ENCODE measurements around the gene CCNK.

The CCNK gene

GRCh38 chr14:99479906-99480869 lies 1.0 kb upstream of the CCNK start, which contains the start of gene SETD3:
SETD3 (minus strand) TSS chr14:99480859; CDS start chr14:99465805, 15,054 bp downstream.
- peak within 1 kb of the TSS; percentile 88 for H3K4me2 ChIP-seq (ENCODE audit: low read length)
- no peaks in the 10 kb centered on the region for H3K9me3 ChIP-seq (replicated peaks; ENCODE audit: low read length)
- H3K36me3 ChIP-seq (ENCODE audit: insufficient read depth, low read length) = no peaks in the 10 kb centered on the region
- no peaks in the 10 kb centered on the region for H3K27me3 ChIP-seq (ENCODE audit: control insufficient read depth, insufficient read depth, low read length)
- H3K9ac ChIP-seq (ENCODE audit: low read depth, low read length) = peak within 1 kb of the TSS; percentile 91
- peaks cover 23% of the 10 kb centered on the region for H3K4me1 ChIP-seq (ENCODE audit: control insufficient read depth, insufficient read depth, low read length)
- H3K4me3 ChIP-seq (ENCODE audit: low read length) = peak within 1 kb of the TSS; percentile 97

GRCh38 chr14:99481745-99482099 lies 513 bp downstream of the CCNK start:
- no peaks in the 10 kb centered on the region for H3K36me3 ChIP-seq (ENCODE audit: insufficient read depth, low read length)
- H3K27me3 ChIP-seq (ENCODE audit: control insufficient read depth, insufficient read depth, low read length) = no peaks in the 10 kb centered on the region
- H3K4me2 ChIP-seq (ENCODE audit: low read length) = peak overlapping the region; percentile 84
- peak overlapping the region; percentile 91 for H3K9ac ChIP-seq (ENCODE audit: low read depth, low read length)
- H3K4me3 ChIP-seq (ENCODE audit: low read length) = peak overlapping the region; percentile 97
- H3K9me3 ChIP-seq (replicated peaks; ENCODE audit: low read length) = no peaks in the 10 kb centered on the region
- peaks cover 23% of the 10 kb centered on the region for H3K4me1 ChIP-seq (ENCODE audit: control insufficient read depth, insufficient read depth, low read length)

DNA sequence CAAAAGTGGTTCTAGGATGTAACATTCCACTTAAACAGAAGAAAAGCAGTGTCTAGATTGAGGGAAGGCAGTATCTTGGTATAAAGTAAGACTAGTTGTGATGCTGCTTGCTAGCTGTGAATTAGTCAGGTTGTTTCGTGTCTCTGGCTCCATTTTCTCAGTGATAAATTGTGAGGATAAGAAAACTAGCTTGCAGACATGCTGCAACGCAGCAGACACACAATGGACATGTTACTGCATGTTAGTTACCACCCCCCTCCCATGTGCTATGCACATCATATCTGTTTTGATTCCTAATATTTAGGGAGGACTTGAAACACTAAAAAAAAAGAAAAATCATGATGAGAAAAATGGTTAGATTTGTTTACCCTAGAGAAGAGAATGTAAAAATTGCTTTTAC lies 2.9 kb downstream of the CCNK start:
- Histone ChIP-seq H3K4me1 (ENCODE audit: control insufficient read depth, insufficient read depth, low read length) (peaks cover 17% of the 10 kb centered on the region), H3K9ac (ENCODE audit: low read depth, low read length) (no peak overlapping the region), H3K9me3 (replicated peaks; ENCODE audit: low read length) (no peaks in the 10 kb centered on the region), H3K27me3 (ENCODE audit: control insufficient read depth, insufficient read depth, low read length) (no peaks in the 10 kb centered on the region), H3K4me2 (ENCODE audit: low read length) (no peak overlapping the region), H3K4me3 (ENCODE audit: low read length) (no peak overlapping the region), H3K36me3 (ENCODE audit: insufficient read depth, low read length) (no peaks in the 10 kb centered on the region)

DNA sequence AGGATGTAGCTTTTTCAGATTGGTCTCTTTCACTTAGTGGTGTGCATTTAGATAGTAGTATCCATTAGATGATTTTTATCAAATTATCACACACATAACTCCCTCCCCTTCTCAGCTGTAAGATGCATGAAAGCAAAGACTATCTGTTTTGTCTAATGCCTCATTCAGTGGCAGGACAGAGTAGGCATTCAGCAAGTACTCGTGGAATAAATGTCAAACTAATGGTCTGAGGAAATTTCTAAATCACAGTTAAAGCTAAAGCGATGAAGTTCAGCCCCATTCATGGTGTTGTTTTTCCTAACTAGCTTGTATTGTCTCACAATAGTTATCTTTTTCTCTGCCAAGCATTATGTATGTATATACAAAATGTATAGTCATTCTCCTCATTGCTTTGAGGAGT lies 16.1 kb downstream of the CCNK start:
- Histone ChIP-seq H3K9ac (ENCODE audit: low read depth, low read length) (no peak overlapping the region), H3K36me3 (ENCODE audit: insufficient read depth, low read length) (peaks cover 86% of the 10 kb centered on the region), H3K4me3 (ENCODE audit: low read length) (no peak overlapping the region), H3K4me1 (ENCODE audit: control insufficient read depth, insufficient read depth, low read length) (no peaks in the 10 kb centered on the region), H3K9me3 (replicated peaks; ENCODE audit: low read length) (no peaks in the 10 kb centered on the region), H3K4me2 (ENCODE audit: low read length) (no peak overlapping the region), H3K27me3 (ENCODE audit: control insufficient read depth, insufficient read depth, low read length) (no peaks in the 10 kb centered on the region)

- Histone ChIP-seq H3K9ac (ENCODE audit: low read depth, low read length) (no peak overlapping the region), H3K4me3 (ENCODE audit: low read length) (no peak overlapping the region), H3K27me3 (ENCODE audit: control insufficient read depth, insufficient read depth, low read length) (no peaks in the 10 kb centered on the region), H3K36me3 (ENCODE audit: insufficient read depth, low read length) (peaks cover 87% of the 10 kb centered on the region), H3K9me3 (replicated peaks; ENCODE audit: low read length) (no peaks in the 10 kb centered on the region), H3K4me1 (ENCODE audit: control insufficient read depth, insufficient read depth, low read length) (no peaks in the 10 kb centered on the region), H3K4me2 (ENCODE audit: low read length) (no peak overlapping the region)
Measured at GRCh38 chr14:99497894-99498293, 16.7 kb downstream of the CCNK start.

DNA sequence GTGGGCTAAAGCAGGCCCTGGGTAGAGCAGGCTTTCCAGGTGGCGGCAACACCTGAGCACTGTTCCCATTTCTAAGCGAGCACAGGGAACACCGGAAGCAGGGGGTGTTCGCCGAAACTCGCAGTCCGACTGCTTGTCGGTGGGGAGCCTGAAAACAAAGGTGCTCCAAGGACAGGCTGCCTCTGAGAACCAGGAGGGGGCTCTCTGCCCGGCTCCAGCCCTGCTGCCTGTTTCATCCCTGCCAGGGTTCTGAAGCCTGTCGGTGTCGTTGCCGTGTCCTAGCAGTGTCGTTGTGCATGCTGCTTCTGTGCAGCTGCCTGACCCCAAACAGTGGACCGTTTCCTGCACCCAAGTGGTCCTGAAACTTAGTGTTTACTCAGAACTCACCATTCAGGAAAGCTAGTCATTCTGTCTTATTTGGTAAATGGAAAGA lies 21.8 kb downstream of the CCNK start:
- Histone ChIP-seq H3K4me3 (ENCODE audit: low read length) (no peak overlapping the region), H3K36me3 (ENCODE audit: insufficient read depth, low read length) (peaks cover 91% of the 10 kb centered on the region), H3K9ac (ENCODE audit: low read depth, low read length) (no peak overlapping the region), H3K9me3 (replicated peaks; ENCODE audit: low read length) (no peaks in the 10 kb centered on the region), H3K27me3 (ENCODE audit: control insufficient read depth, insufficient read depth, low read length) (no peaks in the 10 kb centered on the region), H3K4me1 (ENCODE audit: control insufficient read depth, insufficient read depth, low read length) (no peaks in the 10 kb centered on the region), H3K4me2 (ENCODE audit: low read length) (no peak overlapping the region)

DNA sequence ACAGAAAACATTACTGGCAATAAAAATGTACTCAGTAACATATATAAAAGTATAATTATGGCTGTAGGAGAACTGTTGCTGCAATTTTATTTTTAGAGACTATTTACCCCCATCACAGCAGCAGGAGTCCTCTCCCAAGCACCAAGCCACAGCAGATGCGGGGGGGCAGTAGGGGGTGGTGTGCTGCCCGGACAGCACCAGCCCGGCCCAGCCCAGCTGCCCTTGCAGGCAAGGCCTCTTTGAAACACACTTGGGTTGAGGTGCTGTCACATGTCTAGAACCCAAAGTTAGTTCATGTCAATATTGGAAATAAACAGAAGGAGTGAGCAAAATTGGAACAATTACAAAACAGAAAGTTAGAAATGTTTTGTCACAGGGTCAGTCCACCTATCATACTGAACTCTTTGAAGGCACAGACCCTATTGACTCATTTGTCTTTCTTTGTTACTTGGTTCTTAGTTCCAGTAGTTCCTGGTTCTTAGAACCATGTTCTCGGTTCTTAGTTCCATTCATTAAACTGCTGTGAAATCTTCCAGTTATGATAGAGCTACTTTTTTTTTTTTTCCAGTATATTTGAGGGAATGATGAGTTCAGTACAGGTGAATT lies 22.7 kb downstream of the CCNK start:
- H3K4me1 ChIP-seq (ENCODE audit: control insufficient read depth, insufficient read depth, low read length) = no peaks in the 10 kb centered on the region
- H3K4me3 ChIP-seq (ENCODE audit: low read length) = no peak overlapping the region
- H3K36me3 ChIP-seq (ENCODE audit: insufficient read depth, low read length) = peaks cover 92% of the 10 kb centered on the region

GRCh38 chr14:99505089-99505488 lies 23.9 kb downstream of the CCNK start:
- H3K4me3 ChIP-seq (ENCODE audit: low read length) = no peak overlapping the region
- H3K9ac ChIP-seq (ENCODE audit: low read depth, low read length) = no peak overlapping the region
- H3K27me3 ChIP-seq (ENCODE audit: control insufficient read depth, insufficient read depth, low read length) = no peaks in the 10 kb centered on the region
- H3K4me1 ChIP-seq (ENCODE audit: control insufficient read depth, insufficient read depth, low read length) = no peaks in the 10 kb centered on the region
- peaks cover 94% of the 10 kb centered on the region for H3K36me3 ChIP-seq (ENCODE audit: insufficient read depth, low read length)
- no peaks in the 10 kb centered on the region for H3K9me3 ChIP-seq (replicated peaks; ENCODE audit: low read length)
- no peak overlapping the region for H3K4me2 ChIP-seq (ENCODE audit: low read length)

More for the DNA sequence above, 22.7 kb downstream of the CCNK start:
- Histone ChIP-seq H3K9me3 (replicated peaks; ENCODE audit: low read length) (no peaks in the 10 kb centered on the region), H3K9ac (ENCODE audit: low read depth, low read length) (no peak overlapping the region), H3K4me2 (ENCODE audit: low read length) (no peak overlapping the region), H3K27me3 (ENCODE audit: control insufficient read depth, insufficient read depth, low read length) (no peaks in the 10 kb centered on the region)

DNA sequence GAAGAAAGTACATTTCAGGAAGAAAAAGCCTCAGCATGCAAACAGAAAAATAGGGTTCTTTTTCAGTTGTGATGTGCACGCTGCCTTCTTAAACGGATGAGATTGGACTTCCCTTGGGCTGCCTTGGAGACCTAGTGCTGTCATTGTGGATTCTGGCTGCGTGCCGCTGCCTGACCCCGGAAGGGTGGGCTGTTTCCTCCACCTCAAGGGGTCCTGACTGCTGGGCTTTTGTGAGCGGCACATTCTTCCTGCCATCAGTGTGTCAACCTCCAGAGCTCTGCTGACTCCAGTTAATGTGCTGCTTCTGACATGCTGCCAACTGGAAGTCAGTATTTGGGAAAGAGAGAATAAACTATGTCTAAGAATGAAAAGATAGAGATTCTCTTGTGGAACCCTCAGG lies 25.1 kb downstream of the CCNK start:
- H3K36me3 ChIP-seq (ENCODE audit: insufficient read depth, low read length) = peaks cover 90% of the 10 kb centered on the region

DNA sequence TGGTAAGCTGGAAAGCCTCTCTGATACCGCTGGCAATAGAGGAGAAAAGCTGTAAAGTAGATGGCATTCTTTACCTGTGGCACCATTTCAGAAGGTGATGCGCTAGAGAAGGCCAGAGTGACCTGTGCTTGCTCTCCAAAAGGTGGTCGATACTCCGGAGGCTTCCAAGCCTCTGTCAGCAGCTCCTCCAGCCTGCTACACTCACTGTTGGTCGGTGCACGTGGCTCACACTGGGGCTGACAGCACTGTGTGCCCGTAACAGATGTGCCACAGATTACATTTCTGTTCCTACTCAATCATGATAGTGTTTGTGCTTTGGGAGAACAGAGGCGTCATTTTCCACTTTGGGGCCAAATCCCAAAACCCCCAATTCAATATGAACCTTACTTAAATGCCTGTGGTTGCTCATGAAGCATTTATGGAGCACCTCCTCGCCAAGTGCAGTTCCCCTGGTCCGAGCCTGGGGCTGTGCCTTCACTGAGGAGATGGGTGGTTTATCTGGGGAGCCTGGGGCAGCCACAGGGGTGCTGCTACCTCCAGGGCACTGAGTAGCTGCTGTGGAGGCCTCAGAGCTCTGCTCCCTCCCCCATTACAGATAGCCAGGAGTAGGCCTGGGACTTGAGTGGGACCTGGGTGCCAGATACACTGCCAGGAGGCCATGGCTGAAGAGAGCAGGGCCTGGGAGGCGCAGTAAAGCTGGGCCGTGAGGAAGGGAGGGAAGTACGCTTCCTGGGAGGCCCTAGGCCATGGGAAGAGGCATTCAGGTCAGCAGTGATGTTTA lies 26.8 kb downstream of the CCNK start:
- no peak overlapping the region for H3K4me2 ChIP-seq (ENCODE audit: low read length)
- no peaks in the 10 kb centered on the region for H3K4me1 ChIP-seq (ENCODE audit: control insufficient read depth, insufficient read depth, low read length)
- H3K9me3 ChIP-seq (replicated peaks; ENCODE audit: low read length) = no peaks in the 10 kb centered on the region
- H3K36me3 ChIP-seq (ENCODE audit: insufficient read depth, low read length) = peaks cover 77% of the 10 kb centered on the region
- no peak overlapping the region for H3K4me3 ChIP-seq (ENCODE audit: low read length)
- no peak overlapping the region for H3K9ac ChIP-seq (ENCODE audit: low read depth, low read length)
- no peaks in the 10 kb centered on the region for H3K27me3 ChIP-seq (ENCODE audit: control insufficient read depth, insufficient read depth, low read length)

More for the DNA sequence above, 25.1 kb downstream of the CCNK start:
- Histone ChIP-seq H3K27me3 (ENCODE audit: control insufficient read depth, insufficient read depth, low read length) (no peaks in the 10 kb centered on the region), H3K9ac (ENCODE audit: low read depth, low read length) (no peak overlapping the region), H3K4me3 (ENCODE audit: low read length) (no peak overlapping the region), H3K4me1 (ENCODE audit: control insufficient read depth, insufficient read depth, low read length) (no peaks in the 10 kb centered on the region), H3K4me2 (ENCODE audit: low read length) (no peak overlapping the region), H3K9me3 (replicated peaks; ENCODE audit: low read length) (no peaks in the 10 kb centered on the region)

- Histone ChIP-seq H3K27me3 (ENCODE audit: control insufficient read depth, insufficient read depth, low read length) (no peaks in the 10 kb centered on the region), H3K9me3 (replicated peaks; ENCODE audit: low read length) (no peaks in the 10 kb centered on the region), H3K4me2 (ENCODE audit: low read length) (no peak overlapping the region), H3K4me1 (ENCODE audit: control insufficient read depth, insufficient read depth, low read length) (no peaks in the 10 kb centered on the region), H3K9ac (ENCODE audit: low read depth, low read length) (no peak overlapping the region), H3K36me3 (ENCODE audit: insufficient read depth, low read length) (peaks cover 67% of the 10 kb centered on the region), H3K4me3 (ENCODE audit: low read length) (no peak overlapping the region)
Measured at GRCh38 chr14:99508896-99509629, 27.9 kb downstream of the CCNK start.
